ENCODE measurements around the gene TMEM167A. TPM values are rescaled to one million over a fixed set of nuclear protein-coding genes. Genes with fewer than 3 reads are reported as not detected.

Gene TMEM167A
- total RNA-seq, 1 experiment from 2014 or later, result 108 TPM

GRCh38 chr5:83048277-83048676 is 28.9 kb downstream of the TMEM167A start:
- DNase-seq (ENCODE audit: low read depth, low spot score) (no peak), ATAC-seq (no peak)
- H3K9me3 ChIP-seq (ENCODE audit: control insufficient read depth in 1 of 2, insufficient read depth in 1 of 2, low read depth in 1 of 2, low read length in 2 of 2), result no peaks in the 10 kb centered on the region
- H3K79me2 ChIP-seq (ENCODE audit: insufficient read depth, low read length), result no peaks in the 10 kb centered on the region; the same call in 1 of the 2 replicates
- no peak overlapping the region for H2AFZ ChIP-seq (ENCODE audit: low read depth, low read length, poor library complexity, severe bottlenecking)
- ChIA-PET POLR2A (no interaction called here), CTCF (no interaction called here), RAD21 (ENCODE audit: low non-redundant PET in 1 of 2, low total read pairs in 2 of 2, uncharacterized antibody in 2 of 2, unreplicated experiment in 2 of 2) (no interaction called here)
- H3K36me3 ChIP-seq (ENCODE audit: control insufficient read depth in 1 of 2, insufficient read depth in 2 of 2, low read length in 2 of 2), result peaks cover 0 to 2% of the 10 kb centered on the region in 2 experiments; a peak in 1 of 4 replicates
- no peaks in the 10 kb centered on the region for H3K27me3 ChIP-seq (ENCODE audit: insufficient read depth, low read length)
- intact Hi-C loops (cut with micrococcal nuclease), result no loop called here
- H4K20me1 ChIP-seq (ENCODE audit: insufficient read depth), result no peaks in the 10 kb centered on the region
- no peak overlapping the region for H3K27ac ChIP-seq (ENCODE audit: low read depth, low read length)
- H3K9me2 ChIP-seq (ENCODE audit: insufficient read depth), result no peaks in the 10 kb centered on the region
- H3K4me3 ChIP-seq (replicated peaks in 1 of 2; ENCODE audit: low read depth in 1 of 2, low read length in 2 of 2), result no peak overlapping the region
- BruUV-seq (replicated peaks), result no TSS peak
- TF ChIP-seq CBX3 (IDR thresholded peaks at IDR 0.05; ENCODE audit: low read depth) (no peak), SRF (IDR thresholded peaks at IDR 0.05; ENCODE audit: low read depth) (no peak), ELF1 (IDR thresholded peaks at IDR 0.05; ENCODE audit: borderline replicate concordance, low read depth) (no peak), ZNF274 (IDR thresholded peaks at IDR 0.05; ENCODE audit: low read depth, low read length) (no peak), TCF7L2 (IDR thresholded peaks at IDR 0.05; ENCODE audit: borderline replicate concordance, extremely low read depth, insufficient read depth, insufficient read length) (no peak), CTCF (IDR thresholded peaks at IDR 0.05 in 2 of 3, conservative IDR thresholded peaks at IDR 0.05 in 1 of 3; ENCODE audit: borderline replicate concordance in 1 of 3, insufficient read depth in 1 of 3, low read depth in 2 of 3, low read length in 2 of 3) (no peak), POLR2AphosphoS5 (IDR thresholded peaks at IDR 0.05; ENCODE audit: low read depth, low read length) (no peak), FOSL1 (IDR thresholded peaks at IDR 0.05; ENCODE audit: low read depth) (no peak)
- H3K4me1 ChIP-seq (ENCODE audit: control insufficient read depth in 1 of 2, insufficient read depth in 2 of 2, low read length in 2 of 2), result no peaks in the 10 kb centered on the region
- H3K9ac ChIP-seq (ENCODE audit: low read length), result no peak overlapping the region
- H3K4me2 ChIP-seq (ENCODE audit: low read length), result no peak overlapping the region

- Histone ChIP-seq H2AFZ (ENCODE audit: low read depth, low read length, poor library complexity, severe bottlenecking) (no peak overlapping the region), H3K27ac (ENCODE audit: low read depth, low read length) (no peak overlapping the region), H3K9me2 (ENCODE audit: insufficient read depth) (no peaks in the 10 kb centered on the region), H3K4me1 (ENCODE audit: control insufficient read depth in 1 of 2, insufficient read depth in 2 of 2, low read length in 2 of 2) (no peaks in the 10 kb centered on the region), H3K36me3 (ENCODE audit: control insufficient read depth in 1 of 2, insufficient read depth in 2 of 2, low read length in 2 of 2) (no peaks in the 10 kb centered on the region), H3K9ac (ENCODE audit: low read length) (no peak overlapping the region), H3K4me3 (replicated peaks in 1 of 2; ENCODE audit: low read depth in 1 of 2, low read length in 2 of 2) (no peak overlapping the region), H4K20me1 (ENCODE audit: insufficient read depth) (no peaks in the 10 kb centered on the region), H3K79me2 (ENCODE audit: insufficient read depth, low read length) (no peaks in the 10 kb centered on the region), H3K27me3 (ENCODE audit: insufficient read depth, low read length) (no peaks in the 10 kb centered on the region), H3K4me2 (ENCODE audit: low read length) (no peak overlapping the region), H3K9me3 (ENCODE audit: control insufficient read depth in 1 of 2, insufficient read depth in 1 of 2, low read depth in 1 of 2, low read length in 2 of 2) (no peaks in the 10 kb centered on the region)
- DNase-seq (ENCODE audit: low read depth, low spot score) (no peak), ATAC-seq (no peak)
- POLR2A ChIA-PET, result no interaction called here
- BruUV-seq (replicated peaks), result no TSS peak
- CTCF ChIA-PET, result no interaction called here
- RAD21 ChIA-PET (ENCODE audit: low non-redundant PET in 1 of 2, low total read pairs in 2 of 2, uncharacterized antibody in 2 of 2, unreplicated experiment in 2 of 2), result no interaction called here
- intact Hi-C loops (cut with micrococcal nuclease), result no loop called here
- TF ChIP-seq MAX (IDR thresholded peaks at IDR 0.05), result no peak
- TF ChIP-seq TCF7L2 (IDR thresholded peaks at IDR 0.05; ENCODE audit: borderline replicate concordance, extremely low read depth, insufficient read depth, insufficient read length), result no peak
- no peak for TF ChIP-seq ELF1 (IDR thresholded peaks at IDR 0.05; ENCODE audit: borderline replicate concordance, low read depth)
- no peak for TF ChIP-seq CTCF (IDR thresholded peaks at IDR 0.05 in 2 of 3, conservative IDR thresholded peaks at IDR 0.05 in 1 of 3; ENCODE audit: borderline replicate concordance in 1 of 3, insufficient read depth in 1 of 3, low read depth in 2 of 3, low read length in 2 of 3)
- TF ChIP-seq ZNF274 (IDR thresholded peaks at IDR 0.05; ENCODE audit: low read depth, low read length), result no peak
- no peak for TF ChIP-seq YY1 (IDR thresholded peaks at IDR 0.05; ENCODE audit: extremely low read depth, insufficient replicate concordance, low read depth, low read length)
- no peak for TF ChIP-seq SRF (IDR thresholded peaks at IDR 0.05; ENCODE audit: low read depth)
- TF ChIP-seq SP1 (IDR thresholded peaks at IDR 0.05; ENCODE audit: low read depth), result no peak
- TF ChIP-seq FOSL1 (IDR thresholded peaks at IDR 0.05; ENCODE audit: low read depth), result no peak
- no peak for TF ChIP-seq RAD21 (IDR thresholded peaks at IDR 0.05; ENCODE audit: low read depth)
- no peak for TF ChIP-seq EZH2 (IDR thresholded peaks at IDR 0.05)
- TF ChIP-seq ZFX (IDR thresholded peaks at IDR 0.05), result no peak
- TF ChIP-seq JUND (IDR thresholded peaks at IDR 0.05), result no peak
- no peak for TF ChIP-seq POLR2AphosphoS5 (IDR thresholded peaks at IDR 0.05; ENCODE audit: low read depth, low read length)
- TF ChIP-seq SIN3A (IDR thresholded peaks at IDR 0.05; ENCODE audit: low read depth), result no peak
Observed at GRCh38 chr5:83044926-83045325, 32.3 kb downstream of the TMEM167A start.
